GM12864 (cell line): Measurements from ENCODE around the gene KRT35.

ENCODE experiments used
- DNase-seq: peaks from one replicate; pipeline ENCODE4 v3.0.0-alpha.2; 2011; ENCODE audit warnings: low read depth
- H3K4me3 ChIP-seq: 2 replicates; pipeline ENCODE4 v1.5.1; 2011; ENCODE audit warnings: mild to moderate bottlenecking, low read depth, low read length, control low read depth
- TF ChIP-seq, protein P1 (sequence below): IDR thresholded peaks from 2 replicates; pipeline ENCODE4 v1.5.1; 2011; ENCODE audit warnings: low read depth, mild to moderate bottlenecking, moderate library complexity, low read length, control low read depth, inconsistent platforms; ENCODE audit errors: missing control alignments

KRT35 gene

GRCh38 chr17:41481036-41481435 lies at the start of gene KRT35:
KRT35 (minus strand) TSS chr17:41481151; CDS start chr17:41481097, 54 bp downstream.
- TF ChIP-seq, protein P1, sequence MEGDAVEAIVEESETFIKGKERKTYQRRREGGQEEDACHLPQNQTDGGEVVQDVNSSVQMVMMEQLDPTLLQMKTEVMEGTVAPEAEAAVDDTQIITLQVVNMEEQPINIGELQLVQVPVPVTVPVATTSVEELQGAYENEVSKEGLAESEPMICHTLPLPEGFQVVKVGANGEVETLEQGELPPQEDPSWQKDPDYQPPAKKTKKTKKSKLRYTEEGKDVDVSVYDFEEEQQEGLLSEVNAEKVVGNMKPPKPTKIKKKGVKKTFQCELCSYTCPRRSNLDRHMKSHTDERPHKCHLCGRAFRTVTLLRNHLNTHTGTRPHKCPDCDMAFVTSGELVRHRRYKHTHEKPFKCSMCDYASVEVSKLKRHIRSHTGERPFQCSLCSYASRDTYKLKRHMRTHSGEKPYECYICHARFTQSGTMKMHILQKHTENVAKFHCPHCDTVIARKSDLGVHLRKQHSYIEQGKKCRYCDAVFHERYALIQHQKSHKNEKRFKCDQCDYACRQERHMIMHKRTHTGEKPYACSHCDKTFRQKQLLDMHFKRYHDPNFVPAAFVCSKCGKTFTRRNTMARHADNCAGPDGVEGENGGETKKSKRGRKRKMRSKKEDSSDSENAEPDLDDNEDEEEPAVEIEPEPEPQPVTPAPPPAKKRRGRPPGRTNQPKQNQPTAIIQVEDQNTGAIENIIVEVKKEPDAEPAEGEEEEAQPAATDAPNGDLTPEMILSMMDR: no peak
- DNase-seq: no peak
- H3K4me3 ChIP-seq: no peak within 1 kb of the TSS

GRCh38 chr17:41530062-41531048 lies 49.4 kb upstream of the KRT35 start:
- DNase-seq: no peak
- TF ChIP-seq, protein P1: no peak
- H3K4me3 ChIP-seq: no peak overlapping the region

DNA sequence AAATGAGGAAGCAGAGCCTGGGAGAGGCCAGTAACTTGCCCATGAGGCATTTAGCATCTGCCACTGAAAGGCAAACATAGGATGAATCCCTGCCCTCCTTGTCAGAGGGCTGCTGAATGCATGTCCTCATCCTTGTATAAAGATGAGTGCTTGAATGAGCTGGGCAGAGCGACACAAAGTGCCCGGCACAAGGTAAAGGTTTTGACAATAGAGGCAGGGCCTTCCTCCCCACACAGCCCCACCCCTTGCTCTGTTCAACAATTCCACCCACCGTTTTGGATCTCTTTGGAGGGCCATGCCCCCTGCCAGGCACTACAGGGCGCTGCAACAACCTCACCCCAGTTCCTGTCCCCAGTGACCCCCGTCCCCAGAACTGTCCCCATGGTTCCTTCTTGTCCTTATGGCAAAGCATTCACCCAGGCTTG lies 48.6 kb upstream of the KRT35 start:
- TF ChIP-seq, protein P1: no peak
- no peak overlapping the region for H3K4me3 ChIP-seq
- no peak for DNase-seq

DNA sequence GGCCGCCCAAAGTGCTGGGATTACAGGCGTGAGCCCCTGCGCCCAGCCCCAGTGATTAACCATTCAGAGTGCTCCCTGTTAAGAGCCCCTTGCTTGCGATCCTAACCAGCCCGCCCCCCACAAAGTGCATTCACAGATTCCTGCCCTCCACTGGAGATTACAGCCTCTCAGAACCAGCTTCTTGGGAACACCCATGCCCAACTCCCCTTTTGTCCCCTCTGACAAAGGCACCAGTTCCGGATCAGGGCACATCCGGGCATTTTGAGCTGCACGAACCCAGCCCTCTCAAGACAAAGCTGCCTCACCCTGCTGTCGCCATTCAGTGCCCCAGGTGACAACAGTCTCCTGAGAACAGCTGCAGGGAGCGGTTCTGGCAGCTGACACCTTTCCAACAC lies 48.0 kb upstream of the KRT35 start:
- TF ChIP-seq, protein P1: no peak
- H3K4me3 ChIP-seq: no peak overlapping the region
- no peak for DNase-seq

DNA sequence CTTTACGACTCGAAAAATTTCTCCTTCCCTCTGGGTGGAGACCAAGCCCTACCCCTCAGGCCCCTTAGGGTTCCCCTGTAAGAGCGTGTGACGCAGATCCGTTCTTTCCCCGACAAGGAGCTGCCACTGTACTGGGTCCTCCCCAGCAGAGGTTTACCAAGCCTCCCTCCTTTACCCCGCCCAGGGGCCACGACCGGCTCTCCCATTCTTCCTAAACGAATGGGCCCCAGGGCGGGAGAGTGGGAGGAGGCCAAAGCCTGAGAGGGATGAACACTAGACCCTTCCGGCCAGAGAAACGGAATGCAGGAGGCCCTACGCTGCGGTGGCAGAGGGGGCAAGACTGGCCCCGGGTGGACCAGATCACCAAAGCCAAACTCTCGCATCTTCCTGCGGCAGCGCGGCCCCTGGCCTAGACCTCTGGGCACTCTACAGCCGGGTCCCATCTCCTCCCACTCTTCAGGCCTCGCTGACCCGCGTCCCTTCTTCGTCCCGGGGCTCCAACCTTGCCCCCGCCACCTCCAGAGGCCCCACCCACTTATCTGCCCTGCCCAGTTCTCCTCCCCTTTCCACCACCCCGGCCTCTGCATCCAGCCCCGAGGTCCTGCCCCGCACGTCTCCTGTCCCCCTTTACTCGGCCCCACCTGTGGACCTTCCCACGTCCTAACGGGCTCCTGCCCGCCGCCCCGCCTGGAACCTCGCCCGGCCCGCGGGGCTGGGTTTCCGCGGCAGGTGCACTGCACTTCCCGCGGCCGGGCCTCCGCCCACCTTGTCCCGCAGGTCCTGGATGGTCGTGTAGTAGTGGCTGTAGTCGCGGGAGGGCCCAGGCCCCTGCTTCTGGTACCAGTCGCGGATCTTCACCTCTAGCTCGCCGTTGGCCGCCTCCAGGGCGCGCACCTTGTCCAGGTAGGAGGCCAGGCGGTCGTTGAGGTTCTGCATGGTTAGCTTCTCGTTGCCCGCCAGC lies 46.4 kb upstream of the KRT35 start:
- TF ChIP-seq, protein P1: no peak
- no peak for DNase-seq
- H3K4me3 ChIP-seq: no peak overlapping the region

GRCh38 chr17:41524261-41524660 lies 43.3 kb upstream of the KRT35 start:
- TF ChIP-seq, protein P1: no peak
- no peak for DNase-seq
- no peak overlapping the region for H3K4me3 ChIP-seq
